Panc1 (cell line): Measurements from ENCODE around the gene CA12. TPM values are rescaled to one million over a fixed set of nuclear protein-coding genes. Genes with fewer than 3 reads are reported as not detected.
"Not testable (repeated sequence)": the region's sequence is repeated elsewhere in the genome, so short reads cannot be mapped to it uniquely, and the experiment has no call there.

ENCODE experiments used
- ATAC-seq: fragments of 200-7000 bp; cut with Tn5 transposase; 2 replicates; pipeline ENCODE4 v1.9.1; 2020; ENCODE audit warnings: mild to moderate bottlenecking, moderate library complexity
- BruUV-seq: library from RNA; stranded (reverse); fragments of 400-500 nt; replicated peaks from 2 replicates; lab custom pipeline; 2021; lab: Mats Ljungman, UMichigan
- CTCF ChIA-PET: fragments of 300-600 bp; sonication (Branson Sonifier 250); formaldehyde crosslinking; loops from one replicate; lab custom pipeline; 2022; ENCODE audit warnings: antibody characterized with exemption; lab: Charles Lee
- POLR2A ChIA-PET: fragments of 300-600 bp; sonication (Branson Sonifier 250); formaldehyde crosslinking; loops from one replicate; lab custom pipeline; 2022; ENCODE audit warnings: antibody characterized with exemption; lab: Charles Lee
- DNase-seq: peaks from one replicate; pipeline ENCODE4 v3.0.0-alpha.2; 2010; ENCODE audit warnings: low read depth, low spot score
- H3K27ac ChIP-seq: 2 replicates; pipeline ENCODE4 v1.5.1; 2011; ENCODE audit warnings: mild to moderate bottlenecking, low read length, inconsistent platforms
- H3K27me3 ChIP-seq: fragments of 200-500 bp; sonication (Bioruptor generic); 2 replicates; pipeline ENCODE4 v1.6.0; 2014; ENCODE audit warnings: low read length, inconsistent platforms; ENCODE audit not compliant: control insufficient read depth, insufficient read depth
- H3K36me3 ChIP-seq: fragments of 200-500 bp; sonication (Bioruptor generic); 2 replicates; pipeline ENCODE4 v1.5.1; 2014; ENCODE audit warnings: inconsistent platforms, mild to moderate bottlenecking, low read length, moderate library complexity; ENCODE audit not compliant: control insufficient read depth, insufficient read depth
- H3K4me1 ChIP-seq: 2 replicates; pipeline ENCODE4 v1.5.1; 2011; ENCODE audit warnings: inconsistent platforms, mild to moderate bottlenecking, low read length, moderate library complexity; ENCODE audit not compliant: control insufficient read depth, insufficient read depth
- H3K4me3 ChIP-seq, 2 experiments: 2 replicates each; pipeline ENCODE4 v1.5.1; 2011 to 2012; ENCODE audit warnings: low read depth in 2 of 2, low read length in 2 of 2, mild to moderate bottlenecking in 2 of 2, inconsistent platforms in 1 of 2, moderate library complexity in 1 of 2
- H3K9me3 ChIP-seq: fragments of 200-500 bp; sonication (Bioruptor generic); 2 replicates; pipeline ENCODE4 v1.5.1; 2014; ENCODE audit warnings: low read depth, mild to moderate bottlenecking, inconsistent platforms, low read length, moderate library complexity; ENCODE audit not compliant: control insufficient read depth, insufficient read depth
- POLR2AphosphoS5 ChIP-seq: IDR thresholded peaks from 2 replicates; pipeline ENCODE4 v1.6.1; 2012; ENCODE audit warnings: mild to moderate bottlenecking, low read depth, low read length, moderate library complexity
- SIN3A ChIP-seq: IDR thresholded peaks from 2 replicates; pipeline ENCODE4 v1.6.1; 2012; ENCODE audit warnings: low read depth, mild to moderate bottlenecking, low read length, moderate library complexity, borderline replicate concordance; ENCODE audit not compliant: insufficient read depth
- TCF7L2 ChIP-seq: IDR thresholded peaks from 2 replicates; pipeline ENCODE4 v1.6.1; 2011; ENCODE audit warnings: mild to moderate bottlenecking, low read depth, low read length, inconsistent platforms
- in situ Hi-C: cut with HindIII; loops from 2 replicates; pipeline ENCODE4 v1.10.0; 2016; ENCODE audit warnings: low sequenced_read_pairs, low pct_unique_long_range_greater_than_20kb
- intact Hi-C: fragments of 100-400 bp; cut with micrococcal nuclease; formaldehyde crosslinking; loops from one replicate; pipeline ENCODE4 v1.10.0; 2022; ENCODE audit not compliant: unreplicated experiment
- total RNA-seq: library from RNA; stranded (reverse); gene quantifications from one replicate; pipeline ENCODE4 v1.2.1, GENCODE V29; 2021; ENCODE audit not compliant: unreplicated experiment
- TF ChIP-seq, protein P1 (sequence below), 2 experiments: IDR thresholded peaks; 2 replicates each; pipeline ENCODE4 v1.6.1; 2011 to 2012; ENCODE audit warnings: low read depth in 2 of 2, control low read depth in 1 of 2, low read length in 1 of 2, mild to moderate bottlenecking in 1 of 2, moderate library complexity in 1 of 2; ENCODE audit not compliant: insufficient read depth in 1 of 2
- TF ChIP-seq, protein P2 (sequence below): fragments of 450-650 bp; IDR thresholded peaks from 2 replicates; pipeline ENCODE4 v1.5.1; 2017; ENCODE audit warnings: mild to moderate bottlenecking

The CA12 gene
- total RNA-seq, 1 experiment from 2014 or later: 0.74 TPM

DNA sequence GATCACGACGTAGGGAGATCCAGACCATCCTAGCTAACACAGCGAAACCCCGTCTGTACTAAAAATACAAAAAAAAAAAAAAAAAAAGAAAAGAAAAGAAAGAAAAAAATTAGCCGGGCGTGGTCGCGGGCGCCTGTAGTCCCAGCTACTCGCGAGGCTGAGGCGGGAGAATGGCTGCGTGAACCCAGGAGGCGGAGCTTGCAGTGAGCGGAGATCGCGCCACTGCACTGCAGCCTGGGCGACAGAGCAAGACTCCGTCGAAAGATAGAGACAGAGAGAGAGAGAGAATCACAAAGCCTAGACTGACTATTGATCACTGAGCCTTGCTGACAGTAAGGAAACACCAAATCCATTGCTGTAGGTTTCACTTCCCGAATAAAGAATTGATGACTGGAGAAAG, 35.6 kb upstream of the CA12 start:
- H3K9me3 ChIP-seq, DNase-seq, H3K27ac ChIP-seq, ATAC-seq, CTCF ChIA-PET, H3K36me3 ChIP-seq, H3K27me3 ChIP-seq, H3K4me1 ChIP-seq, POLR2A ChIA-PET, in situ Hi-C loops, BruUV-seq, H3K4me3 ChIP-seq, intact Hi-C loops: not testable (repeated sequence)

DNA sequence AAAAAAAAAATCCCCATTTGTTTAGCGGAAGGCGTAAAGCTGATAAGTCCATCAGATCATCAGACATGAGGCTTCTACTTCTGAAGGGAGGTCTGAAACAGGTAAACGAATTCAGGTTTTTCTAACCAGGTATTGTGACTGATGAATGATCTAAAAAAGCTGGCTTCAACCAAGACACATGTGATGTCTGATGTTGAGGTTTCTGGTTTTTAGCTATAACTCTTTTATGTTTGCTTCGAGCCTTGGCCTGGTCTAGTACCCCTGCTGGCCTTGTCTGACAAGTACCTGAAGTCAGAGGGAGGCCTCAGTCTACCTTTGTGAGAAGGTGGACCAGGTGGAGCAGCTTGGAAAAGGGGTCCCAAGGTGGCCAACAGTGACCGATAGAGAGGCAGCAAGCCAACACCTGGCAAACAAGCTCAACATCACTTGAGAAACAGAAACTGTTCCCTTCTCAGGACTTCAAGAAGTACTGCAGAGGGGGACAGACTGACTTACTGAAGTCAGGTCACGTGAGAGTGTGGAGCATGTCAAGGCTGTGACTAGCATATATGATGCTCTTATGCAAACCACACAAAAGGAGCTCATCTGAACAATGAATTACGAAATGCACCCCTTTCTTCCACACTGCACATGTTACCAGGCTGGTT, 33.0 kb upstream of the CA12 start:
- CTCF ChIA-PET: interaction anchor here (1.1 kb wide), 1 partner anchor 12 kb away, joined by 3 read pairs; no protein-coding TSS in a partner anchor
- intact Hi-C loops: no loop called here
- POLR2A ChIA-PET: interaction anchor here (0.6 kb wide), 1 partner anchor 10 kb away, joined by 4 read pairs; no protein-coding TSS in a partner anchor
- no TSS peak for BruUV-seq
- no peak for DNase-seq
- in situ Hi-C loops: no loop called here
- Histone ChIP-seq H3K27ac (no peak overlapping the region), H3K9me3 (no peaks in the 10 kb centered on the region), H3K27me3 (no peaks in the 10 kb centered on the region), H3K4me3 (no peak overlapping the region), H3K4me1 (no peaks in the 10 kb centered on the region), H3K36me3 (no peaks in the 10 kb centered on the region)
- no peak; the same call in 1 of the 2 replicates for ATAC-seq
- TF ChIP-seq TCF7L2: no peak
- TF ChIP-seq POLR2AphosphoS5: no peak
- TF ChIP-seq, protein P1, sequence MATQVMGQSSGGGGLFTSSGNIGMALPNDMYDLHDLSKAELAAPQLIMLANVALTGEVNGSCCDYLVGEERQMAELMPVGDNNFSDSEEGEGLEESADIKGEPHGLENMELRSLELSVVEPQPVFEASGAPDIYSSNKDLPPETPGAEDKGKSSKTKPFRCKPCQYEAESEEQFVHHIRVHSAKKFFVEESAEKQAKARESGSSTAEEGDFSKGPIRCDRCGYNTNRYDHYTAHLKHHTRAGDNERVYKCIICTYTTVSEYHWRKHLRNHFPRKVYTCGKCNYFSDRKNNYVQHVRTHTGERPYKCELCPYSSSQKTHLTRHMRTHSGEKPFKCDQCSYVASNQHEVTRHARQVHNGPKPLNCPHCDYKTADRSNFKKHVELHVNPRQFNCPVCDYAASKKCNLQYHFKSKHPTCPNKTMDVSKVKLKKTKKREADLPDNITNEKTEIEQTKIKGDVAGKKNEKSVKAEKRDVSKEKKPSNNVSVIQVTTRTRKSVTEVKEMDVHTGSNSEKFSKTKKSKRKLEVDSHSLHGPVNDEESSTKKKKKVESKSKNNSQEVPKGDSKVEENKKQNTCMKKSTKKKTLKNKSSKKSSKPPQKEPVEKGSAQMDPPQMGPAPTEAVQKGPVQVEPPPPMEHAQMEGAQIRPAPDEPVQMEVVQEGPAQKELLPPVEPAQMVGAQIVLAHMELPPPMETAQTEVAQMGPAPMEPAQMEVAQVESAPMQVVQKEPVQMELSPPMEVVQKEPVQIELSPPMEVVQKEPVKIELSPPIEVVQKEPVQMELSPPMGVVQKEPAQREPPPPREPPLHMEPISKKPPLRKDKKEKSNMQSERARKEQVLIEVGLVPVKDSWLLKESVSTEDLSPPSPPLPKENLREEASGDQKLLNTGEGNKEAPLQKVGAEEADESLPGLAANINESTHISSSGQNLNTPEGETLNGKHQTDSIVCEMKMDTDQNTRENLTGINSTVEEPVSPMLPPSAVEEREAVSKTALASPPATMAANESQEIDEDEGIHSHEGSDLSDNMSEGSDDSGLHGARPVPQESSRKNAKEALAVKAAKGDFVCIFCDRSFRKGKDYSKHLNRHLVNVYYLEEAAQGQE (IDR thresholded peaks at IDR 0.05; ENCODE audit: insufficient read depth in 1 of 2, low read depth in 2 of 2, low read length in 1 of 2): no peak
- TF ChIP-seq, protein P2, sequence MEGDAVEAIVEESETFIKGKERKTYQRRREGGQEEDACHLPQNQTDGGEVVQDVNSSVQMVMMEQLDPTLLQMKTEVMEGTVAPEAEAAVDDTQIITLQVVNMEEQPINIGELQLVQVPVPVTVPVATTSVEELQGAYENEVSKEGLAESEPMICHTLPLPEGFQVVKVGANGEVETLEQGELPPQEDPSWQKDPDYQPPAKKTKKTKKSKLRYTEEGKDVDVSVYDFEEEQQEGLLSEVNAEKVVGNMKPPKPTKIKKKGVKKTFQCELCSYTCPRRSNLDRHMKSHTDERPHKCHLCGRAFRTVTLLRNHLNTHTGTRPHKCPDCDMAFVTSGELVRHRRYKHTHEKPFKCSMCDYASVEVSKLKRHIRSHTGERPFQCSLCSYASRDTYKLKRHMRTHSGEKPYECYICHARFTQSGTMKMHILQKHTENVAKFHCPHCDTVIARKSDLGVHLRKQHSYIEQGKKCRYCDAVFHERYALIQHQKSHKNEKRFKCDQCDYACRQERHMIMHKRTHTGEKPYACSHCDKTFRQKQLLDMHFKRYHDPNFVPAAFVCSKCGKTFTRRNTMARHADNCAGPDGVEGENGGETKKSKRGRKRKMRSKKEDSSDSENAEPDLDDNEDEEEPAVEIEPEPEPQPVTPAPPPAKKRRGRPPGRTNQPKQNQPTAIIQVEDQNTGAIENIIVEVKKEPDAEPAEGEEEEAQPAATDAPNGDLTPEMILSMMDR: no peak
- no peak for TF ChIP-seq SIN3A

DNA sequence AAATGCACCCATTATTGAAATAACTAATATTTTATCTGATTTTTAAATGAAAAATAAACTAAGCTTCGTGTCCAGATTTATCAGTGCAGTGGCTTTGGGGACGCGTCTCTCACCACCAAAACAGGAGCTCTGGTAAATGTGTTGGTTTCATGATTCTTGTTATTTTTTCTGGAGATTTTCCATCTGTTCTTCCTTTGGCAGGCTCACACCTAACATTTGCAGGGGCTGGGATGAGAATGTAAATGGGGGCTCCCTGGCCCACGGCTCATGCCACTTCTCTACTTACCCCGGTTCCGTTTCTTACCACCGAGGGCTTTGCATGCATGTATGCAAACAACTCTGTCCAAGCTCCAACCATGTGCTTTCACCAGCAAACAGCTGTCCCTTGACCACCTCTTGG, 30.9 kb upstream of the CA12 start:
- in situ Hi-C loops (no loop called here), intact Hi-C loops (no loop called here)
- POLR2A ChIA-PET: no interaction called here
- no TSS peak for BruUV-seq
- no peaks in the 10 kb centered on the region for H3K9me3 ChIP-seq
- DNase-seq (no peak), ATAC-seq (no peak)
- H3K27me3 ChIP-seq: no peaks in the 10 kb centered on the region
- no peak overlapping the region for H3K4me3 ChIP-seq
- no peak overlapping the region for H3K27ac ChIP-seq
- TF ChIP-seq, protein P2: no peak
- TF ChIP-seq, protein P1 (IDR thresholded peaks at IDR 0.05; ENCODE audit: insufficient read depth in 1 of 2, low read depth in 2 of 2, low read length in 1 of 2): no peak
- no peak for TF ChIP-seq POLR2AphosphoS5
- no peak for TF ChIP-seq TCF7L2
- TF ChIP-seq SIN3A: no peak
- no peaks in the 10 kb centered on the region for H3K36me3 ChIP-seq
- H3K4me1 ChIP-seq: no peaks in the 10 kb centered on the region
- CTCF ChIA-PET: no interaction called here
